WTC11 (cell line): ENCODE measurements around the gene KRI1. TPM values are rescaled to one million over a fixed set of nuclear protein-coding genes. Genes with fewer than 3 reads are reported as not detected.

Experiments used
- ATAC-seq: fragments of 200-7000 bp; cut with Tn5 transposase; 2 replicates; pipeline ENCODE4 v1.10.0; 2021; ENCODE audit warnings: mild to moderate bottlenecking, moderate library complexity
- CTCF ChIA-PET: fragments of 300-600 bp; sonication (Branson Sonifier 250); formaldehyde crosslinking; loops from one replicate; lab custom pipeline; 2021; ENCODE audit warnings: antibody characterized with exemption; lab: Charles Lee
- POLR2A ChIA-PET: fragments of 350-600 bp; sonication (Branson Sonifier 250); formaldehyde crosslinking; loops from one replicate; lab custom pipeline; 2021; ENCODE audit warnings: antibody characterized with exemption; lab: Charles Lee
- DNase-seq: peaks from one replicate; pipeline ENCODE4 v3.0.0; 2021; ENCODE audit warnings: low spot score
- H3K27ac Mint-ChIP-seq: 2 replicates; pipeline ENCODE4 v1.8.0; 2021; ENCODE audit warnings: mixed read lengths
- H3K27me3 Mint-ChIP-seq: 2 replicates; pipeline ENCODE4 v1.8.0; 2021; ENCODE audit warnings: low read depth, mild to moderate bottlenecking, moderate library complexity, mixed read lengths
- H3K36me3 Mint-ChIP-seq: 2 replicates; pipeline ENCODE4 v1.8.0; 2021; ENCODE audit warnings: mixed read lengths
- H3K4me1 Mint-ChIP-seq: 2 replicates; pipeline ENCODE4 v1.8.0; 2022; ENCODE audit warnings: mixed read lengths
- H3K4me3 Mint-ChIP-seq: 2 replicates; pipeline ENCODE4 v1.8.0; 2021; ENCODE audit warnings: mild to moderate bottlenecking, moderate library complexity, mixed read lengths
- H3K9me3 Mint-ChIP-seq: 2 replicates; pipeline ENCODE4 v1.8.0; 2021; ENCODE audit warnings: mixed read lengths
- ATF1 ChIP-seq: sonication (generic); formaldehyde crosslinking; IDR thresholded peaks from 2 replicates; pipeline ENCODE4 v1.8.1; 2023; ENCODE audit warnings: mild to moderate bottlenecking, moderate library complexity, missing genetic modification reagents
- CREB1 ChIP-seq: sonication (generic); formaldehyde crosslinking; IDR thresholded peaks from 2 replicates; pipeline ENCODE4 v1.8.0; 2023; ENCODE audit warnings: mild to moderate bottlenecking, missing genetic modification reagents
- CREM ChIP-seq: sonication (generic); formaldehyde crosslinking; IDR thresholded peaks from 2 replicates; pipeline ENCODE4 v1.8.1; 2022; ENCODE audit warnings: mild to moderate bottlenecking, missing genetic modification reagents, moderate library complexity
- E2F4 ChIP-seq: sonication (generic); formaldehyde crosslinking; IDR thresholded peaks from 2 replicates; pipeline ENCODE4 v1.8.1; 2022; ENCODE audit warnings: low read depth, mild to moderate bottlenecking, moderate library complexity, missing genetic modification reagents, borderline replicate concordance
- E2F5 ChIP-seq: sonication (generic); formaldehyde crosslinking; IDR thresholded peaks from 2 replicates; pipeline ENCODE4 v1.8.1; 2022; ENCODE audit warnings: mild to moderate bottlenecking, moderate library complexity, missing genetic modification reagents
- ESRRA ChIP-seq: sonication (generic); formaldehyde crosslinking; IDR thresholded peaks from 2 replicates; pipeline ENCODE4 v1.8.1; 2022; ENCODE audit warnings: mild to moderate bottlenecking, missing genetic modification reagents, borderline replicate concordance
- GABPB1 ChIP-seq: sonication (generic); formaldehyde crosslinking; IDR thresholded peaks from 2 replicates; pipeline ENCODE4 v1.8.1; 2023; ENCODE audit warnings: mild to moderate bottlenecking, missing genetic modification reagents
- GTF2I ChIP-seq: fragments of 250-450 bp; sonication (Bioruptor Pico); conservative IDR thresholded peaks from 2 replicates; pipeline ENCODE4 v1.4.0; 2021; ENCODE audit warnings: mild to moderate bottlenecking
- MLX ChIP-seq: sonication (generic); formaldehyde crosslinking; IDR thresholded peaks from 2 replicates; pipeline ENCODE4 v1.8.1; 2023; ENCODE audit warnings: mild to moderate bottlenecking, missing genetic modification reagents, moderate library complexity
- ZNF138 ChIP-seq: sonication (generic); formaldehyde crosslinking; conservative IDR thresholded peaks from 2 replicates; pipeline ENCODE4 v1.8.1; 2022; ENCODE audit warnings: mild to moderate bottlenecking, moderate library complexity, missing genetic modification reagents
- ZNF219 ChIP-seq: sonication (generic); formaldehyde crosslinking; IDR thresholded peaks from 2 replicates; pipeline ENCODE4 v1.8.0; 2023; ENCODE audit warnings: missing genetic modification reagents, mild to moderate bottlenecking, borderline replicate concordance
- ZNF671 ChIP-seq: fragments of 250-450 bp; sonication (Bioruptor Pico); IDR thresholded peaks from 2 replicates; pipeline ENCODE4 v1.8.0; 2021; ENCODE audit warnings: mild to moderate bottlenecking
- total RNA-seq: library from RNA; stranded (reverse); gene quantifications from 3 replicates; pipeline ENCODE4 v1.2.3, GENCODE V29; 2021
- TF ChIP-seq, protein P1 (sequence below): sonication (generic); formaldehyde crosslinking; IDR thresholded peaks from 2 replicates; pipeline ENCODE4 v1.8.1; 2023; ENCODE audit warnings: mild to moderate bottlenecking, missing genetic modification reagents, moderate library complexity
- TF ChIP-seq, protein P2 (sequence below): sonication (generic); formaldehyde crosslinking; IDR thresholded peaks from 2 replicates; pipeline ENCODE4 v1.8.1; 2022; ENCODE audit warnings: low read depth, missing genetic modification reagents, borderline replicate concordance
- TF ChIP-seq, protein P3 (sequence below): sonication (generic); formaldehyde crosslinking; IDR thresholded peaks from 2 replicates; pipeline ENCODE4 v1.8.1; 2023; ENCODE audit warnings: mild to moderate bottlenecking, missing genetic modification reagents, borderline replicate concordance

The KRI1 gene
- total RNA-seq, 1 experiment from 2014 or later, result 43.6 TPM

- H3K36me3 Mint-ChIP-seq, result no peaks in the 10 kb centered on the region
- H3K27ac Mint-ChIP-seq, result no peak overlapping the region; the same call in 1 of the 2 replicates
- H3K4me1 Mint-ChIP-seq, result no peaks in the 10 kb centered on the region
- H3K4me3 Mint-ChIP-seq, result no peak overlapping the region
- H3K9me3 Mint-ChIP-seq, result peaks cover 7% of the 10 kb centered on the region
- peaks cover 17% of the 10 kb centered on the region for H3K27me3 Mint-ChIP-seq
- no peak for ATAC-seq
- TF ChIP-seq GTF2I (no peak), ESRRA (CRISPR knock-in tag) (no peak), E2F4 (no peak), CREM (CRISPR knock-in tag) (no peak), ATF1 (CRISPR knock-in tag) (no peak), ZNF219 (no peak), E2F5 (no peak), ZNF138 (CRISPR knock-in tag) (no peak), MLX (CRISPR knock-in tag) (no peak)
- TF ChIP-seq, protein P1, sequence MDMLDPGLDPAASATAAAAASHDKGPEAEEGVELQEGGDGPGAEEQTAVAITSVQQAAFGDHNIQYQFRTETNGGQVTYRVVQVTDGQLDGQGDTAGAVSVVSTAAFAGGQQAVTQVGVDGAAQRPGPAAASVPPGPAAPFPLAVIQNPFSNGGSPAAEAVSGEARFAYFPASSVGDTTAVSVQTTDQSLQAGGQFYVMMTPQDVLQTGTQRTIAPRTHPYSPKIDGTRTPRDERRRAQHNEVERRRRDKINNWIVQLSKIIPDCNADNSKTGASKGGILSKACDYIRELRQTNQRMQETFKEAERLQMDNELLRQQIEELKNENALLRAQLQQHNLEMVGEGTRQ (CRISPR knock-in tag), result no peak
- TF ChIP-seq, protein P2, sequence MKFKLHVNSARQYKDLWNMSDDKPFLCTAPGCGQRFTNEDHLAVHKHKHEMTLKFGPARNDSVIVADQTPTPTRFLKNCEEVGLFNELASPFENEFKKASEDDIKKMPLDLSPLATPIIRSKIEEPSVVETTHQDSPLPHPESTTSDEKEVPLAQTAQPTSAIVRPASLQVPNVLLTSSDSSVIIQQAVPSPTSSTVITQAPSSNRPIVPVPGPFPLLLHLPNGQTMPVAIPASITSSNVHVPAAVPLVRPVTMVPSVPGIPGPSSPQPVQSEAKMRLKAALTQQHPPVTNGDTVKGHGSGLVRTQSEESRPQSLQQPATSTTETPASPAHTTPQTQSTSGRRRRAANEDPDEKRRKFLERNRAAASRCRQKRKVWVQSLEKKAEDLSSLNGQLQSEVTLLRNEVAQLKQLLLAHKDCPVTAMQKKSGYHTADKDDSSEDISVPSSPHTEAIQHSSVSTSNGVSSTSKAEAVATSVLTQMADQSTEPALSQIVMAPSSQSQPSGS (CRISPR knock-in tag), result no peak
- TF ChIP-seq, protein P3, sequence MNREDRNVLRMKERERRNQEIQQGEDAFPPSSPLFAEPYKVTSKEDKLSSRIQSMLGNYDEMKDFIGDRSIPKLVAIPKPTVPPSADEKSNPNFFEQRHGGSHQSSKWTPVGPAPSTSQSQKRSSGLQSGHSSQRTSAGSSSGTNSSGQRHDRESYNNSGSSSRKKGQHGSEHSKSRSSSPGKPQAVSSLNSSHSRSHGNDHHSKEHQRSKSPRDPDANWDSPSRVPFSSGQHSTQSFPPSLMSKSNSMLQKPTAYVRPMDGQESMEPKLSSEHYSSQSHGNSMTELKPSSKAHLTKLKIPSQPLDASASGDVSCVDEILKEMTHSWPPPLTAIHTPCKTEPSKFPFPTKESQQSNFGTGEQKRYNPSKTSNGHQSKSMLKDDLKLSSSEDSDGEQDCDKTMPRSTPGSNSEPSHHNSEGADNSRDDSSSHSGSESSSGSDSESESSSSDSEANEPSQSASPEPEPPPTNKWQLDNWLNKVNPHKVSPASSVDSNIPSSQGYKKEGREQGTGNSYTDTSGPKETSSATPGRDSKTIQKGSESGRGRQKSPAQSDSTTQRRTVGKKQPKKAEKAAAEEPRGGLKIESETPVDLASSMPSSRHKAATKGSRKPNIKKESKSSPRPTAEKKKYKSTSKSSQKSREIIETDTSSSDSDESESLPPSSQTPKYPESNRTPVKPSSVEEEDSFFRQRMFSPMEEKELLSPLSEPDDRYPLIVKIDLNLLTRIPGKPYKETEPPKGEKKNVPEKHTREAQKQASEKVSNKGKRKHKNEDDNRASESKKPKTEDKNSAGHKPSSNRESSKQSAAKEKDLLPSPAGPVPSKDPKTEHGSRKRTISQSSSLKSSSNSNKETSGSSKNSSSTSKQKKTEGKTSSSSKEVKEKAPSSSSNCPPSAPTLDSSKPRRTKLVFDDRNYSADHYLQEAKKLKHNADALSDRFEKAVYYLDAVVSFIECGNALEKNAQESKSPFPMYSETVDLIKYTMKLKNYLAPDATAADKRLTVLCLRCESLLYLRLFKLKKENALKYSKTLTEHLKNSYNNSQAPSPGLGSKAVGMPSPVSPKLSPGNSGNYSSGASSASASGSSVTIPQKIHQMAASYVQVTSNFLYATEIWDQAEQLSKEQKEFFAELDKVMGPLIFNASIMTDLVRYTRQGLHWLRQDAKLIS, result no peak
- ChIA-PET CTCF (interaction anchor here (0.6 to 1.9 kb wide), 9 partner anchors 18 to 182 kb away, joined by 3 to 8 read pairs (median 4); partner anchors contain the start of genes CDC37, DNM2 and S1PR5), POLR2A (no interaction called here)
- DNase-seq, result no peak
These were observed 30.2 kb downstream of the KRI1 start for GRCh38 chr19:10535613-10536012.

DNA sequence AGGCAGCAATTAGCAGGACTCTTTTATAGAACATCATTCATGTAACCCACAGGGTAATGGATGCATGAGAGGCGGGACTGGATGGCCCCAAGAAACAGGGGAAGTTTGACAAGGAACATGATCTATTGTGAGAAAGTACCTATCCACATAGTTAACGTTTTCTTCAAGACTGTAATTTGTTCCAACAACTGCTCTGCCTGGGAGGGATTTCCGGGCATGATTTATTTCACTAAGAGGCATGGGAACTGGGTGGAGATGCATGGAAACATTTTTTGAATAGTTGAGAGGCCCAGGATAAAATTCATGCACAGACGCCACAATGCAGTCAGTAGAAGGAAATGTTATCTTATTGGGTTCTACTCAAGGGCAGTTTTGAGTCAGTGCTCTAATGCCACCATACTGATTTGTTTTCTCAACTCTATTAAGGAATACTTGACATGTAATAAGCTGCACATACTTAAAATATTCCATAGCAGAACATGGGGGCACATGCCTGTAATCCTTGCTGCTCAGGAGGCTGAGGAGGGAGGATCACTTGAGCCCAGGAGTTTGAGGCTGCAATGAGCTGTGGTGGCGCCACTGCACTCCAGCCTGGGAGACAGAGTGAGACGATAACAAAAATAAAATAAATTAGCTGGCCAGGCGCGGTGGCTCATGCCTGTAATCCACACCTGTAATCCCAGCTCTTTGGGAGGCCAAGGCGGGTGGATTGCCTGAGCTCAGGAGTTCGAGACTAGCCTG is 32.0 kb downstream of the KRI1 start:
- DNase-seq (no peak), ATAC-seq (no peak)
- no peaks in the 10 kb centered on the region for H3K36me3 Mint-ChIP-seq
- peaks cover 13% of the 10 kb centered on the region for H3K27me3 Mint-ChIP-seq
- H3K4me1 Mint-ChIP-seq, result no peaks in the 10 kb centered on the region
- TF ChIP-seq CREB1 (no peak), ZNF671 (CRISPR knock-in tag) (no peak), GABPB1 (CRISPR knock-in tag) (no peak)
- CTCF ChIA-PET, result interaction anchor here (0.6 to 1.1 kb wide), 5 partner anchors 15 to 50 kb away, joined by 3 to 5 read pairs (median 3); no protein-coding TSS in a partner anchor
- peaks cover 7% of the 10 kb centered on the region for H3K9me3 Mint-ChIP-seq
- no peak overlapping the region for H3K4me3 Mint-ChIP-seq
- H3K27ac Mint-ChIP-seq, result no peak overlapping the region
- POLR2A ChIA-PET, result no interaction called here
